Mesodermal cell (in vitro differentiated cells): Measurements from ENCODE around the gene BET1.
"Not testable (repeated sequence)": the region's sequence is repeated elsewhere in the genome, so short reads cannot be mapped to it uniquely, and the experiment has no call there.

Experiments
- H3K27ac ChIP-seq: 2 replicates; pipeline ENCODE4 v1.7.0; 2013; ENCODE audit warnings: mild to moderate bottlenecking, low read depth, low read length, moderate library complexity; ENCODE audit not compliant: severe bottlenecking
- H3K36me3 ChIP-seq: 2 replicates; pipeline ENCODE4 v1.7.1; 2013; ENCODE audit warnings: mild to moderate bottlenecking, low read length, moderate library complexity; ENCODE audit not compliant: control insufficient read depth, insufficient read depth
- H3K4me1 ChIP-seq: one replicate; pipeline ENCODE4 v1.7.1; 2013; ENCODE audit warnings: mild to moderate bottlenecking, low read length; ENCODE audit not compliant: insufficient read depth, control insufficient read depth, poor library complexity, severe bottlenecking
- H3K4me3 ChIP-seq: 2 replicates; pipeline ENCODE4 v1.7.0; 2013; ENCODE audit warnings: low read length, control low read depth, mild to moderate bottlenecking; ENCODE audit not compliant: insufficient read depth, poor library complexity, severe bottlenecking; ENCODE audit errors: extremely low read depth
- H3K9me3 ChIP-seq: 2 replicates; pipeline ENCODE4 v1.7.1; 2013; ENCODE audit warnings: mild to moderate bottlenecking, low read length, moderate library complexity; ENCODE audit not compliant: control insufficient read depth
- WGBS, 2 experiments: methylation state at CpG; one replicate each; pipeline ENCODE4 v1.1.5; 2013; ENCODE audit warnings: missing lambda C conversion rate in 2 of 2; ENCODE audit not compliant: insufficient coverage in 2 of 2; 5-methylcytosine and 5-hydroxymethylcytosine counted together

Gene BET1

DNA sequence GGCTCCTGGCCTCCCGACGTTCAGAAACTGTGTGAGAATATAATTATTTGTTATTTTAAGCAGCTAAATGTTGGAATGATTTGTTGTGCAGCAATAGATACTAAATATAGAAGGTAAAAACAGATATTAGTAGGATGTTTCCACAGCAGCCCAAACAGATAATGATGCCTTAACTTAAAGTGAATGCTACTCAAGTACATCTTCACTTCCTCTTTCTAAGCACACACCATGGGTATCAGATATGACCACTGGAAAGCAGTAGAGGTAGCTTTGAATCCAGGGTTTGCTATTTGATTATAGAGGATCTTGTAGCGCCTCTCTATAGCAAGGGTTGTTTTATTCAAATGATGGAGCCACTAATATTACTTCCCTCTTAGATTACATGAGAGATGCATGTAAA lies 38.2 kb upstream of the BET1 start:
- no peak overlapping the region for H3K27ac ChIP-seq
- 100% methylated on average over 2 of the region's 3 CpGs; no CpG with 5 or more reads in 1 of the 2 experiments for WGBS, 2 experiments
- peaks cover 3% of the 10 kb centered on the region for H3K4me1 ChIP-seq
- no peak overlapping the region for H3K4me3 ChIP-seq
- no peaks in the 10 kb centered on the region for H3K9me3 ChIP-seq
- no peaks in the 10 kb centered on the region for H3K36me3 ChIP-seq

DNA sequence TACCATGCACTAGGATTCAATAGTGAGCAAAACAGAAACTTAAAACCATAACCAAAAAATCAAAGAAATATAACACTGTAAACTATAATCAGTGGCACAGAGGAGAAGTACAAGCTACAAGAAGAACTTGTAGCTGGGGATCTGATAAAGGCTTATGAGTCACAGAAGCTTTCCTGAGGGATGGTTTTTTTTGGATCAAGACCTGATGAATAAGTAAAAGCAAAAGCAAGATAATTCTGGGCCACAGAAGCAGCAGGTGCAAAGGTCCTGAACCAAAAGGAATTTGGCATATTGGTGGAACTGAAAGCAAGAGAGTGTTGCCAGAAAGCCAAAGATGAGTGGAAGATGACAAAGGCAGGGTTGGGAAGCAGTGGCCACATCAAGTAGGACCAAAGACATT lies 37.4 kb upstream of the BET1 start:
- Histone ChIP-seq H3K36me3 (no peaks in the 10 kb centered on the region), H3K4me1 (peaks cover 3% of the 10 kb centered on the region), H3K9me3 (no peaks in the 10 kb centered on the region), H3K4me3 (no peak overlapping the region), H3K27ac (no peak overlapping the region)

DNA sequence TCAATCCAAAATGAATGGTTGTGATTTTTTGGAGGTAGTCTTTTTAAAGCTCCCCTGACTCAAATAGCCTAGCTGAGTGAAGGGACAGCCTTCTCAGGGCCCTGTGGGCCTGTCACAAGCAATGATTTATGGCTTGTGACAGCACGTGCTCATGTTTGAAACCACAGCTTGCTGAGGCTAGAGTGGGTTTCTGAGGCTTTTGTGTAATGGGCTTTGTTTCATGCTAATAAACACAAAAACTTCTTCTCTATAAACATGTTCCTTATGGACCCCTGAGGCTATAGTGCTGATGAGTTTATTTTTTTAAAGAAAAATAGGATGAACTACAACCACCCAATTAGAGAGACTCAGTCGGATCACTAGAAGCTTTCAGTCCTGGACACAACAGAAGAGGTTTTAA lies 36.1 kb upstream of the BET1 start:
- no peaks in the 10 kb centered on the region for H3K9me3 ChIP-seq
- H3K4me1 ChIP-seq = peaks cover 3% of the 10 kb centered on the region
- 71 to 83% methylated on average over 1 of the region's 2 CpGs for WGBS, 2 experiments
- no peak overlapping the region for H3K27ac ChIP-seq
- H3K36me3 ChIP-seq = no peaks in the 10 kb centered on the region
- no peak overlapping the region for H3K4me3 ChIP-seq

DNA sequence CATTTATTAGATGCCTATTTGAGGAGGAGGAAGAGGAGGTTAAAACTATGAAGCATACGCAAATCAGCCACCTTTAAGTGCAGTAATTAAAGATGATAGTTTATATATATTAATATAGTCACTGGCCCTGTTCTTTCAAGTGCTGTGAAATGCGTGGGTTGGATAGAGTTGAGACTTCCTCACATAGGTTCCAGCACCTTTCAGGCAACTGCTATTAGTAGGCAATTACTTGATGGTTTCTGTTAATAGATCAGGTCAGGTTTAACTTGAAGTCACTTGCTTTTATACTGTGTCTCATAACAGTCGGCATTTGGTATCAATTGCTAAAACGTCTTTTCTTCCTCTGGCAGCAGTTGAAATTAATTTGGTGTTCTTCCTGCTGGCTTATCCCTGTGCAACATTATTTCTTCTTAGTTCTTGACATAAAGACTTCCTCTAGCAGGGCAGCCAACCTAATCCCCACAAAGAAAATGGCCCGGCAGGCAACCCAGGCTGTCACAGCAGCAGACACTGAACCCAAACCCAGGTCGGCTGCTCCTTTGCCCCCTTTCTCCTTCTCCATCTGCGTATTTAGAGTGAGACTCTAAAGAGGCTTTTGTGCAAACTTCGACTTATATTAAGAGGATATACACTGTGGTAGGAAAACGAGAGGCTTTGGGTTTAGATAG lies 35.3 kb upstream of the BET1 start:
- Histone ChIP-seq H3K9me3 (no peaks in the 10 kb centered on the region), H3K4me1 (peaks cover 3% of the 10 kb centered on the region), H3K36me3 (no peaks in the 10 kb centered on the region), H3K27ac (no peak overlapping the region), H3K4me3 (no peak overlapping the region)
- WGBS, 2 experiments = 69 to 77% methylated on average over 4 to 5 of the region's 9 CpGs

GRCh38 chr7:94031865-94032264 lies 27.7 kb upstream of the BET1 start:
- 85 to 90% methylated on average over 2 of the region's 2 CpGs for WGBS, 2 experiments
- H3K27ac ChIP-seq = no peak overlapping the region
- no peaks in the 10 kb centered on the region for H3K9me3 ChIP-seq
- H3K36me3 ChIP-seq = no peaks in the 10 kb centered on the region
- no peaks in the 10 kb centered on the region for H3K4me1 ChIP-seq
- no peak overlapping the region for H3K4me3 ChIP-seq

GRCh38 chr7:94030634-94031033 lies 26.5 kb upstream of the BET1 start:
- WGBS, 2 experiments = 82 to 94% methylated on average over 2 of the region's 3 CpGs

DNA sequence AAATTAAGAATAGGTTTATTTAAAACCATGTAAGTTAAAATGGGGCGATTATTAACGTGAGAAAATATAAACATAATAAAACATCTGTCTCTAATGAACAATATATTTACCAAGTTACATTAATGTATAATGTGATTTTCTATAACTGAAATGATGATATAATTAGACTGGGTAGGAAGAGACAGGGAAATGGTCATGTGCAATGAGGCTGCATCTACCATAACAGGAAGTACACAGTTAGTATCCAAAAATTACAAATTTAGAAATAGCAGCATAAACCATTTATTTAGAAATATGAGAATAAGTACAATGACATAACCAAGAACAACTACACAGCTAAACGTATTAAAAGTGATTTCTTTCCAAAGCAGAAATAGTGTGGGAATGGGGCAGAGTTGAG lies 25.8 kb upstream of the BET1 start:
- no peaks in the 10 kb centered on the region for H3K4me1 ChIP-seq
- H3K27ac ChIP-seq = no peak overlapping the region
- H3K36me3 ChIP-seq = no peaks in the 10 kb centered on the region
- no peak overlapping the region for H3K4me3 ChIP-seq
- WGBS, 2 experiments = no CpG with 5 or more reads among the region's 3 CpGs
- H3K9me3 ChIP-seq = no peaks in the 10 kb centered on the region

More at GRCh38 chr7:94030634-94031033, 26.5 kb upstream of the BET1 start:
- Histone ChIP-seq H3K9me3 (no peaks in the 10 kb centered on the region), H3K36me3 (no peaks in the 10 kb centered on the region), H3K4me3 (no peak overlapping the region), H3K4me1 (no peaks in the 10 kb centered on the region), H3K27ac (no peak overlapping the region)

DNA sequence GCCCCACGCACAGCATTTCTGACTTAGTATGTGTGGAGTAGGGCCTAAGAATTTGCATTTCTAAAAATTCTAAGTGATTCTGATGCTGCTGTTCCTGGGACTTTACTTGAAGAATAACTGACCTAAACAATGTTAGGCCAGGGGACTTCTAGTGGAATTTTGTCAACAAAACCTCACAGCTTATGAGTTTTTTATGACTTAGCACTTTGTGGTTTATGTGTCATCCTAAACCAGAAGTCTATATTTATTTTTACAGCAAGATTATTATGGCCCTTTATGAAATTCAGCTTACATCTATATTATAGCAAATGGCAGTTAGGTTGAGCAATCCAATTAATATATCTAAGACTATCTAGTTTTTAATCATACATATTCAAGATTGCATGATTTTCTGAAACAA lies 24.6 kb upstream of the BET1 start:
- Histone ChIP-seq H3K27ac (no peak overlapping the region), H3K9me3 (no peaks in the 10 kb centered on the region), H3K4me1 (no peaks in the 10 kb centered on the region), H3K4me3 (no peak overlapping the region), H3K36me3 (no peaks in the 10 kb centered on the region)
- 92 to 100% methylated on average over 1 of the region's 1 CpG for WGBS, 2 experiments

GRCh38 chr7:94026619-94027018 lies 22.5 kb upstream of the BET1 start:
- no CpG with 5 or more reads among the region's 2 CpGs for WGBS, 2 experiments
- not testable (repeated sequence) for H3K27ac ChIP-seq, H3K36me3 ChIP-seq, H3K4me3 ChIP-seq, H3K4me1 ChIP-seq, H3K9me3 ChIP-seq

GRCh38 chr7:94022550-94022949 lies 18.4 kb upstream of the BET1 start:
- Histone ChIP-seq H3K9me3 (no peaks in the 10 kb centered on the region), H3K27ac (no peak overlapping the region), H3K4me3 (no peak overlapping the region), H3K4me1 (no peaks in the 10 kb centered on the region), H3K36me3 (no peaks in the 10 kb centered on the region)
- 74 to 75% methylated on average over 2 of the region's 3 CpGs for WGBS, 2 experiments

- WGBS, 2 experiments = no CpG with 5 or more reads among the region's 1 CpG
Measured at GRCh38 chr7:94016786-94017185, 12.6 kb upstream of the BET1 start.

More at GRCh38 chr7:94016786-94017185, 12.6 kb upstream of the BET1 start:
- Histone ChIP-seq H3K27ac (no peak overlapping the region), H3K36me3 (no peaks in the 10 kb centered on the region), H3K4me1 (no peaks in the 10 kb centered on the region), H3K4me3 (no peak overlapping the region), H3K9me3 (no peaks in the 10 kb centered on the region)
